Liver (tissue), 9 donors: ENCODE data around the gene PARD3B. TPM values are rescaled to one million over a fixed set of nuclear protein-coding genes. Genes with fewer than 3 reads are reported as not detected.

Source experiments
- DNase-seq: peaks from one replicate; pipeline ENCODE4 v3.0.0-alpha.2; 2017; ENCODE audit warnings: low spot score
- H3K27ac ChIP-seq, 2 donors: one replicate each; pipeline ENCODE4 v1.7.0; 2013; ENCODE audit warnings: inconsistent platforms in 2 of 2, low read length in 2 of 2, control low read depth in 1 of 2, low read depth in 1 of 2, mild to moderate bottlenecking in 1 of 2
- H3K27me3 ChIP-seq, 4 donors: one replicate each; pipeline versions ENCODE4 v1.6.1 to v1.7.0; 2013; ENCODE audit warnings: low read length in 3 of 4, inconsistent platforms in 1 of 4, mild to moderate bottlenecking in 1 of 4, moderate library complexity in 1 of 4; ENCODE audit not compliant: control insufficient read depth in 4 of 4, insufficient read depth in 4 of 4
- H3K36me3 ChIP-seq, 4 donors: one replicate each; pipeline versions ENCODE4 v1.6.1 to v1.7.0; 2013; ENCODE audit warnings: low read length in 3 of 4, mild to moderate bottlenecking in 3 of 4, low read depth in 1 of 4, moderate library complexity in 1 of 4; ENCODE audit not compliant: control insufficient read depth in 4 of 4, insufficient read depth in 3 of 4
- H3K4me1 ChIP-seq, 4 donors: one replicate each; pipeline versions ENCODE4 v1.6.1 to v1.7.0; 2013; ENCODE audit warnings: low read length in 3 of 4, mild to moderate bottlenecking in 3 of 4, moderate library complexity in 1 of 4; ENCODE audit not compliant: control insufficient read depth in 4 of 4, insufficient read depth in 4 of 4
- H3K4me3 ChIP-seq, 3 donors: one replicate each; pipeline versions ENCODE4 v1.6.1 to v1.7.0; 2013; ENCODE audit warnings: low read length in 3 of 3, control low read depth in 1 of 3, low read depth in 1 of 3, mild to moderate bottlenecking in 1 of 3
- H3K9ac ChIP-seq, 2 donors: one replicate each; pipeline ENCODE4 v1.7.0; 2013; ENCODE audit warnings: low read length in 2 of 2, mild to moderate bottlenecking in 2 of 2, moderate library complexity in 2 of 2, control low read depth in 1 of 2, low read depth in 1 of 2
- H3K9me3 ChIP-seq, 4 donors: one replicate each; pipeline versions ENCODE4 v1.6.1 to v1.7.0; 2013; ENCODE audit warnings: low read length in 3 of 4; ENCODE audit not compliant: control insufficient read depth in 4 of 4
- FOXA1 ChIP-seq: IDR thresholded peaks from 2 replicates; pipeline ENCODE4 v1.6.1; 2016; ENCODE audit warnings: antibody characterized with exemption
- FOXA2 ChIP-seq: IDR thresholded peaks from 2 replicates; pipeline ENCODE4 v1.6.1; 2016; ENCODE audit warnings: antibody characterized with exemption
- GABPA ChIP-seq, 2 donors: IDR thresholded peaks in 1 of 2; conservative IDR thresholded peaks in 1 of 2; 2 replicates each; pipeline ENCODE4 v1.6.1; 2016; ENCODE audit warnings: antibody characterized with exemption in 2 of 2, mild to moderate bottlenecking in 1 of 2, moderate library complexity in 1 of 2
- HNF4A ChIP-seq, 2 donors: conservative IDR thresholded peaks; 2 replicates each; pipeline ENCODE4 v1.6.1; 2016; ENCODE audit warnings: antibody characterized with exemption in 2 of 2, mild to moderate bottlenecking in 2 of 2
- HNF4G ChIP-seq: IDR thresholded peaks from 2 replicates; pipeline ENCODE4 v1.6.1; 2016; ENCODE audit warnings: antibody characterized with exemption
- JUND ChIP-seq, 2 donors: IDR thresholded peaks; 2 replicates each; pipeline ENCODE4 v1.6.1; 2016; ENCODE audit warnings: antibody characterized with exemption in 2 of 2
- NR2F2 ChIP-seq: IDR thresholded peaks from 2 replicates; pipeline ENCODE4 v1.6.1; 2016; ENCODE audit warnings: antibody characterized with exemption
- RAD21 ChIP-seq, 2 donors: IDR thresholded peaks; 2 replicates each; pipeline ENCODE4 v1.6.1; 2016; ENCODE audit warnings: antibody characterized with exemption in 2 of 2, mild to moderate bottlenecking in 2 of 2
- RXRA ChIP-seq, 2 donors: IDR thresholded peaks; 2 replicates each; pipeline ENCODE4 v1.6.1; 2017 to 2018; ENCODE audit warnings: antibody characterized with exemption in 2 of 2, mild to moderate bottlenecking in 1 of 2
- TAF1 ChIP-seq: conservative IDR thresholded peaks from 2 replicates; pipeline ENCODE4 v1.6.1; 2016; ENCODE audit warnings: antibody characterized with exemption, mild to moderate bottlenecking
- YY1 ChIP-seq: IDR thresholded peaks from 2 replicates; pipeline ENCODE4 v1.6.1; 2016; ENCODE audit warnings: antibody characterized with exemption, mild to moderate bottlenecking
- WGBS: extraction: QIAGEN DNeasy Blood & Tissue Kit; methylation state at CpG from one replicate; pipeline ENCODE4 v1.1.7; 2013; 5-methylcytosine and 5-hydroxymethylcytosine counted together
- polyA plus RNA-seq, 2 donors: library from polyadenylated mRNA; stranded (reverse) in 1 of 2; unstranded in 1 of 2; fragments of 200-250 nt in 1 of 2; fragments of >200 nt in 1 of 2; fragmentation: Nextera tagmentation in 1 of 2; extraction: Ambion mirVana in 1 of 2; gene quantifications; one replicate each; pipeline versions ENCODE4 v1.2.1 to v1.2.3, GENCODE V29; 2013 to 2015
- total RNA-seq, 2 donors: library from RNA; depleted of rRNA; stranded (reverse); fragments of >200 nt; gene quantifications; one replicate each; pipeline ENCODE4 v1.2.3, GENCODE V29; 2014
- TF ChIP-seq, protein P1 (sequence below): IDR thresholded peaks from 2 replicates; pipeline ENCODE4 v1.6.1; 2016; ENCODE audit warnings: antibody characterized with exemption
- TF ChIP-seq, protein P2 (sequence below): IDR thresholded peaks from 2 replicates; pipeline ENCODE4 v1.6.1; 2016; ENCODE audit warnings: antibody characterized with exemption
- TF ChIP-seq, protein P3 (sequence below): fragments of 150-350 bp; IDR thresholded peaks from 2 replicates; pipeline ENCODE4 v1.5.1; 2017; ENCODE audit warnings: improper control_type of control experiment, low read depth, low read length; ENCODE audit not compliant: missing input control
- TF ChIP-seq, protein P4 (sequence below): IDR thresholded peaks from 2 replicates; pipeline ENCODE4 v1.6.1; 2016; ENCODE audit warnings: antibody characterized with exemption
- donor health status: healthy.
- donor health status: healthy.
- donor health status: healthy.
- donor health status: healthy.
- donor health status: healthy.

The PARD3B gene
- total and polyA plus RNA-seq, 4 donors, result 1.1 to 10.3 (median 3.7) TPM

DNA sequence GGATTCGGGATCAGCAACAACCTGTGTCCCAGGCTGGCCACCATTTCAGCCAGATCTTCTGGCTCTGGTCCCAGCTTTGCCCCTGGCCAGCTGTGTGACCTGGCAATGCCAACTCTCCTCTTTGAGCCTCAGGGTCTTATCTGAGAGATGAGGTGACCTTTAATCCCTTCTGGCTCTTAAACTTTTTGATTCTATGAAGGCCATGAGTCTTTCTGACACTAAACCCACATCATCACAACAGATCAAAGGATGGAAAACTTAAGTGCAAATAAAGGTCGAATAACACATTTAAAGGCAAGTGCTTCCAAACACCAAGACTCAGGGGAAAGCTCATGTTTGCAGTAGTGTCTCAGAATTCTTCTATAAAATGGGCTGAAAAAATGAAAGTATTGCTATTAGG is 645.3 kb downstream of the PARD3B start:
- no peaks in the 10 kb centered on the region for H3K4me1 ChIP-seq
- no peak overlapping the region for H3K4me3 ChIP-seq
- DNase-seq, result no peak
- H3K9ac ChIP-seq, result no peak overlapping the region
- H3K27ac ChIP-seq, result no peak overlapping the region
- H3K9me3 ChIP-seq, result no peaks in the 10 kb centered on the region
- TF ChIP-seq YY1 (no peak), GABPA (IDR thresholded peaks at IDR 0.05 in 1 of 2, conservative IDR thresholded peaks at IDR 0.05 in 1 of 2) (no peak), JUND (IDR thresholded peaks at IDR 0.05) (no peak), HNF4G (no peak), FOXA1 (no peak), HNF4A (conservative IDR thresholded peaks at IDR 0.05) (no peak)
- TF ChIP-seq, protein P1, sequence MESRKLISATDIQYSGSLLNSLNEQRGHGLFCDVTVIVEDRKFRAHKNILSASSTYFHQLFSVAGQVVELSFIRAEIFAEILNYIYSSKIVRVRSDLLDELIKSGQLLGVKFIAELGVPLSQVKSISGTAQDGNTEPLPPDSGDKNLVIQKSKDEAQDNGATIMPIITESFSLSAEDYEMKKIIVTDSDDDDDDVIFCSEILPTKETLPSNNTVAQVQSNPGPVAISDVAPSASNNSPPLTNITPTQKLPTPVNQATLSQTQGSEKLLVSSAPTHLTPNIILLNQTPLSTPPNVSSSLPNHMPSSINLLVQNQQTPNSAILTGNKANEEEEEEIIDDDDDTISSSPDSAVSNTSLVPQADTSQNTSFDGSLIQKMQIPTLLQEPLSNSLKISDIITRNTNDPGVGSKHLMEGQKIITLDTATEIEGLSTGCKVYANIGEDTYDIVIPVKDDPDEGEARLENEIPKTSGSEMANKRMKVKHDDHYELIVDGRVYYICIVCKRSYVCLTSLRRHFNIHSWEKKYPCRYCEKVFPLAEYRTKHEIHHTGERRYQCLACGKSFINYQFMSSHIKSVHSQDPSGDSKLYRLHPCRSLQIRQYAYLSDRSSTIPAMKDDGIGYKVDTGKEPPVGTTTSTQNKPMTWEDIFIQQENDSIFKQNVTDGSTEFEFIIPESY, result no peak
- TF ChIP-seq, protein P2, sequence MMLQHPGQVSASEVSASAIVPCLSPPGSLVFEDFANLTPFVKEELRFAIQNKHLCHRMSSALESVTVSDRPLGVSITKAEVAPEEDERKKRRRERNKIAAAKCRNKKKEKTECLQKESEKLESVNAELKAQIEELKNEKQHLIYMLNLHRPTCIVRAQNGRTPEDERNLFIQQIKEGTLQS, result no peak
- 82% methylated on average over 2 of the region's 2 CpGs for WGBS
- H3K36me3 ChIP-seq, result no peaks in the 10 kb centered on the region
- no peaks in the 10 kb centered on the region for H3K27me3 ChIP-seq

DNA sequence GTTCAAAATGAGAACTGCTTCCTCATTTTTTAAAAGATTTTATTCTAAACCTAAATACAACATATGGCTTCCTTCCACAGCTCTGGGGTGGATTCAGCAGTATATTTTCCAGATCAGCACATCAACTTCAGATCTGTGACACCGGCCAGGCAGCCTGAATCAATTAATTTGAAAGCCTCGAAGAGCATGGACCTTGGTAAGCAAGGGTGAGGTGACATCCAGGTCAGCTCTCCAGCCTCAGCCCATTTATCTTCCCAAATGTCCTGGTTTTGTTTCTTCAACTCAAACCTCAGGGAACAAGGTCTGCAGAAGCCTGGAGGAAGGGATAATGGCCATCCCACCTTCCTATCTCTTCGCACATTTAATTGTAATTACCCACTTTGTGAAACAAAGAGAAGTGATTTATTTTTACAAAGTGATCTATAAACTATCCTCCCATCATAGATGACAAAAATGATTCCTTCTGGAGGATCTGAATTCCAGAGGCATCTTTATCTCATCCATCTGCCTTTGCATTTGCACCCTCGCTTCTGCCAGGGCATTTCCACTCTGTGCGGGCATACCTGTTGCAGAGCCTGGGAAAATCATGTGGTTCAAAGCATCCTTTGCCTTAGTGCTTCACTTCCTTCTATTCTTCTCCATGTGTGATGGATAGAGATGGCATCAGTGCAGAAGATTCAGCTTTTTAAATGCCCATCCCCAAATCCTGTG is 648.0 kb downstream of the PARD3B start:
- DNase-seq, result no peak
- Histone ChIP-seq H3K27me3 (no peaks in the 10 kb centered on the region), H3K36me3 (no peaks in the 10 kb centered on the region), H3K9ac (no peak overlapping the region), H3K27ac (no peak overlapping the region), H3K4me3 (no peak overlapping the region), H3K4me1 (no peaks in the 10 kb centered on the region), H3K9me3 (no peaks in the 10 kb centered on the region)
- 73% methylated on average over 5 of the region's 5 CpGs for whole genome bisulfite sequencing
- TF ChIP-seq, protein P3, sequence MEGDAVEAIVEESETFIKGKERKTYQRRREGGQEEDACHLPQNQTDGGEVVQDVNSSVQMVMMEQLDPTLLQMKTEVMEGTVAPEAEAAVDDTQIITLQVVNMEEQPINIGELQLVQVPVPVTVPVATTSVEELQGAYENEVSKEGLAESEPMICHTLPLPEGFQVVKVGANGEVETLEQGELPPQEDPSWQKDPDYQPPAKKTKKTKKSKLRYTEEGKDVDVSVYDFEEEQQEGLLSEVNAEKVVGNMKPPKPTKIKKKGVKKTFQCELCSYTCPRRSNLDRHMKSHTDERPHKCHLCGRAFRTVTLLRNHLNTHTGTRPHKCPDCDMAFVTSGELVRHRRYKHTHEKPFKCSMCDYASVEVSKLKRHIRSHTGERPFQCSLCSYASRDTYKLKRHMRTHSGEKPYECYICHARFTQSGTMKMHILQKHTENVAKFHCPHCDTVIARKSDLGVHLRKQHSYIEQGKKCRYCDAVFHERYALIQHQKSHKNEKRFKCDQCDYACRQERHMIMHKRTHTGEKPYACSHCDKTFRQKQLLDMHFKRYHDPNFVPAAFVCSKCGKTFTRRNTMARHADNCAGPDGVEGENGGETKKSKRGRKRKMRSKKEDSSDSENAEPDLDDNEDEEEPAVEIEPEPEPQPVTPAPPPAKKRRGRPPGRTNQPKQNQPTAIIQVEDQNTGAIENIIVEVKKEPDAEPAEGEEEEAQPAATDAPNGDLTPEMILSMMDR, result no peak
- TF ChIP-seq TAF1 (no peak), RXRA (IDR thresholded peaks at IDR 0.05) (no peak), YY1 (no peak), FOXA2 (no peak), NR2F2 (no peak), JUND (IDR thresholded peaks at IDR 0.05) (no peak), HNF4G (no peak), HNF4A (conservative IDR thresholded peaks at IDR 0.05) (no peak), RAD21 (IDR thresholded peaks at IDR 0.05) (no peak), FOXA1 (no peak), GABPA (IDR thresholded peaks at IDR 0.05 in 1 of 2, conservative IDR thresholded peaks at IDR 0.05 in 1 of 2) (no peak)
- TF ChIP-seq, protein P1, result no peak
- TF ChIP-seq, protein P4, sequence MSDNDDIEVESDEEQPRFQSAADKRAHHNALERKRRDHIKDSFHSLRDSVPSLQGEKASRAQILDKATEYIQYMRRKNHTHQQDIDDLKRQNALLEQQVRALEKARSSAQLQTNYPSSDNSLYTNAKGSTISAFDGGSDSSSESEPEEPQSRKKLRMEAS, result no peak
- TF ChIP-seq, protein P2, result no peak
